ENCODE results near the gene PIGB. TPM values are rescaled to one million over a fixed set of nuclear protein-coding genes. Genes with fewer than 3 reads are reported as not detected.

The PIGB gene
- total RNA-seq, 1 experiment from 2014 or later, result 15.1 TPM

- no TSS peak for BruUV-seq (replicated peaks)
- H3K36me3 ChIP-seq (ENCODE audit: control insufficient read depth in 1 of 2, insufficient read depth in 2 of 2, low read length in 2 of 2), result no peaks in the 10 kb centered on the region
- CTCF ChIA-PET, result no interaction called here
These were observed 75.7 kb downstream of the PIGB start for GRCh38 chr15:55394694-55395093.

DNA sequence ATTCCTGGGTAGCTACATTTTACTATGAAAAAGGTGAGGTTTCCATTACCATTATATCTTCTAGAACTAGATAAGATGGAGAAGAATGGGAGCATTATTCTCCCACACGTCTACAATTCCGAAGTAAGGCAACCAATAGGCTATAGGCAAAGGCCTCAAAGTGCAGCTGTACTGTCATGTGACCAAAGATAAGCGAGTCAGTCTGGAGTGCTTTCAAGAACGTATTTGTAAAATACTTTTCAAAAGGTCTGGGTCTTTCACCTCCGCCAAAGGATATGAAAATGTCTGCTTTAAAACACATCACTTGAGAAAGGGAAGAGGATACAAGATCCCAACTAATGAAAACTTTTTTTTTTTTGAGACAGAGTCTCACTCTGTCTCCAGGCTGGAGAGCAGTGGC is 79.2 kb downstream of the PIGB start:
- no peak overlapping the region for H3K27ac ChIP-seq (ENCODE audit: low read depth, low read length)
- no peak overlapping the region for H2AFZ ChIP-seq (ENCODE audit: low read depth, low read length, poor library complexity, severe bottlenecking)
- H3K4me1 ChIP-seq (ENCODE audit: control insufficient read depth in 1 of 2, insufficient read depth in 2 of 2, low read length in 2 of 2), result no peaks in the 10 kb centered on the region
- 0 out of 4 replicates have a peak, but pooled peaks cover 0 to 7% of the 10 kb centered on the region in 2 experiments for H3K9me3 ChIP-seq (ENCODE audit: control insufficient read depth in 1 of 2, insufficient read depth in 1 of 2, low read depth in 1 of 2, low read length in 2 of 2)
- intact Hi-C loops (cut with micrococcal nuclease), result no loop called here
- ATAC-seq (no peak), DNase-seq (ENCODE audit: low read depth, low spot score) (no peak)
- no peaks in the 10 kb centered on the region for H4K20me1 ChIP-seq (ENCODE audit: insufficient read depth)
- ChIA-PET RAD21 (ENCODE audit: low non-redundant PET in 1 of 2, low total read pairs in 2 of 2, uncharacterized antibody in 2 of 2, unreplicated experiment in 2 of 2) (no interaction called here), POLR2A (no interaction called here), CTCF (no interaction called here)
- no peaks in the 10 kb centered on the region for H3K36me3 ChIP-seq (ENCODE audit: control insufficient read depth in 1 of 2, insufficient read depth in 2 of 2, low read length in 2 of 2)
- H3K4me3 ChIP-seq (replicated peaks in 1 of 2; ENCODE audit: low read depth in 1 of 2, low read length in 2 of 2), result no peak overlapping the region
- no peak for TF ChIP-seq CEBPB (IDR thresholded peaks at IDR 0.05; ENCODE audit: low read depth)
- no peak for TF ChIP-seq ZNF274 (IDR thresholded peaks at IDR 0.05; ENCODE audit: low read depth, low read length)
- TF ChIP-seq YY1 (IDR thresholded peaks at IDR 0.05; ENCODE audit: extremely low read depth, insufficient replicate concordance, low read depth, low read length), result no peak
- no peak for TF ChIP-seq ATF3 (IDR thresholded peaks at IDR 0.05)
- no peak for TF ChIP-seq RAD21 (IDR thresholded peaks at IDR 0.05; ENCODE audit: low read depth)
- TF ChIP-seq, protein P1, sequence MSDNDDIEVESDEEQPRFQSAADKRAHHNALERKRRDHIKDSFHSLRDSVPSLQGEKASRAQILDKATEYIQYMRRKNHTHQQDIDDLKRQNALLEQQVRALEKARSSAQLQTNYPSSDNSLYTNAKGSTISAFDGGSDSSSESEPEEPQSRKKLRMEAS (IDR thresholded peaks at IDR 0.05), result no peak
- no peak for TF ChIP-seq TCF7L2 (IDR thresholded peaks at IDR 0.05; ENCODE audit: borderline replicate concordance, extremely low read depth, insufficient read depth, insufficient read length)
- no peak for TF ChIP-seq POLR2A (IDR thresholded peaks at IDR 0.05; ENCODE audit: borderline replicate concordance, extremely low read depth, insufficient read depth, insufficient read length)
- TF ChIP-seq CTCF (IDR thresholded peaks at IDR 0.05 in 2 of 3, conservative IDR thresholded peaks at IDR 0.05 in 1 of 3; ENCODE audit: borderline replicate concordance in 1 of 3, insufficient read depth in 1 of 3, low read depth in 2 of 3, low read length in 2 of 3), result no peak
- no peak for TF ChIP-seq SP1 (IDR thresholded peaks at IDR 0.05; ENCODE audit: low read depth)
- no peak for TF ChIP-seq FOSL1 (IDR thresholded peaks at IDR 0.05; ENCODE audit: low read depth)
- TF ChIP-seq SRF (IDR thresholded peaks at IDR 0.05; ENCODE audit: low read depth), result no peak
- no peak for TF ChIP-seq ZFX (IDR thresholded peaks at IDR 0.05)
- no peak for TF ChIP-seq EZH2 (IDR thresholded peaks at IDR 0.05)
- TF ChIP-seq JUND (IDR thresholded peaks at IDR 0.05), result no peak
- TF ChIP-seq ELF1 (IDR thresholded peaks at IDR 0.05; ENCODE audit: borderline replicate concordance, low read depth), result no peak
- no peak for TF ChIP-seq CBX3 (IDR thresholded peaks at IDR 0.05; ENCODE audit: low read depth)
- no peak for TF ChIP-seq POLR2AphosphoS5 (IDR thresholded peaks at IDR 0.05; ENCODE audit: low read depth, low read length)
- no peak overlapping the region for H3K9ac ChIP-seq (ENCODE audit: low read length)
- no peak overlapping the region for H3K4me2 ChIP-seq (ENCODE audit: low read length)
- no peaks in the 10 kb centered on the region for H3K27me3 ChIP-seq (ENCODE audit: insufficient read depth, low read length)
- H3K9me2 ChIP-seq (ENCODE audit: insufficient read depth), result no peaks in the 10 kb centered on the region
- no TSS peak for BruUV-seq (replicated peaks)
- H3K79me2 ChIP-seq (ENCODE audit: insufficient read depth, low read length), result no peaks in the 10 kb centered on the region

More at GRCh38 chr15:55394694-55395093, 75.7 kb downstream of the PIGB start:
- no peak overlapping the region for H2AFZ ChIP-seq (ENCODE audit: low read depth, low read length, poor library complexity, severe bottlenecking)
- H3K9me3 ChIP-seq (ENCODE audit: control insufficient read depth in 1 of 2, insufficient read depth in 1 of 2, low read depth in 1 of 2, low read length in 2 of 2), result 0 out of 4 replicates have a peak, but pooled peaks cover 0 to 7% of the 10 kb centered on the region in 2 experiments
- no peak overlapping the region for H3K4me3 ChIP-seq (replicated peaks in 1 of 2; ENCODE audit: low read depth in 1 of 2, low read length in 2 of 2)
- H3K79me2 ChIP-seq (ENCODE audit: insufficient read depth, low read length), result no peaks in the 10 kb centered on the region
- H4K20me1 ChIP-seq (ENCODE audit: insufficient read depth), result no peaks in the 10 kb centered on the region
- POLR2A ChIA-PET, result no interaction called here
- RAD21 ChIA-PET (ENCODE audit: low non-redundant PET in 1 of 2, low total read pairs in 2 of 2, uncharacterized antibody in 2 of 2, unreplicated experiment in 2 of 2), result no interaction called here
- H3K4me2 ChIP-seq (ENCODE audit: low read length), result no peak overlapping the region
- H3K9me2 ChIP-seq (ENCODE audit: insufficient read depth), result no peaks in the 10 kb centered on the region
- no peak for ATAC-seq
- no peaks in the 10 kb centered on the region; a peak in 1 of 4 replicates for H3K4me1 ChIP-seq (ENCODE audit: control insufficient read depth in 1 of 2, insufficient read depth in 2 of 2, low read length in 2 of 2)
- TF ChIP-seq SRF (IDR thresholded peaks at IDR 0.05; ENCODE audit: low read depth) (no peak), FOSL1 (IDR thresholded peaks at IDR 0.05; ENCODE audit: low read depth) (no peak), ZFX (IDR thresholded peaks at IDR 0.05) (no peak)
- intact Hi-C loops (cut with micrococcal nuclease), result no loop called here
- DNase-seq (ENCODE audit: low read depth, low spot score), result no peak
- no peaks in the 10 kb centered on the region for H3K27me3 ChIP-seq (ENCODE audit: insufficient read depth, low read length)
- no peak overlapping the region for H3K27ac ChIP-seq (ENCODE audit: low read depth, low read length)
- no peak overlapping the region for H3K9ac ChIP-seq (ENCODE audit: low read length)

Measured in HCT116 (cell line).